PFSK-1 (cell line): ENCODE measurements around the gene FNDC5.

Experiments
- POLR2AphosphoS5 ChIP-seq: IDR thresholded peaks from 2 replicates; pipeline ENCODE4 v1.6.1; 2012; ENCODE audit warnings: low read depth, mild to moderate bottlenecking, control low read depth, low read length, moderate library complexity
- TAF1 ChIP-seq: IDR thresholded peaks from 2 replicates; pipeline ENCODE4 v1.6.1; 2012; ENCODE audit warnings: low read length, control low read depth, borderline replicate concordance; ENCODE audit not compliant: insufficient read depth
- TF ChIP-seq, protein P1 (sequence below), 2 experiments: IDR thresholded peaks; 2 replicates each; pipeline versions ENCODE4 v1.6.1 to v1.8.0; 2011 to 2012; ENCODE audit warnings: low read depth in 2 of 2, low read length in 2 of 2, control low read depth in 1 of 2, inconsistent platforms in 1 of 2, mild to moderate bottlenecking in 1 of 2, moderate library complexity in 1 of 2; ENCODE audit not compliant: insufficient read depth in 1 of 2

DNA sequence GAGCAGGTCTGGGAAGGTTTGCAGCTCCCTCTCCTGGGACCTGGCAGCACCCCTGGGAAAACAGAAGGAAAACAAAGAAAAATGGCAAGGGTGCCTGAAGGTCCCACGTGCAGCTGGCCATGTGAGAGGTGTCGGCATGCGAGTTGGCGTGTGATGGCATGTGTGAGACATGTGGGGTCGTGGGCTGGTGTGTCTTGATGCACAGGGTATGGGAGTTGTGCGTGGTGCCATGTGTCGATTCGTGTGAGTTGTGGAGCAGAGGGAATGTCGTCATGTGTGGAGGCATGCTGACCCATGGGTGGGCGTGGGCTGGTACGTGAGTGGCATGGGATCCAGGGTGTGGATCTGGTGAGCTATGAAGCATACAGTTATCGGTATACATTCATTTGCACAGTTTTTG lies 16.9 kb upstream of the FNDC5 start:
- TF ChIP-seq, protein P1, sequence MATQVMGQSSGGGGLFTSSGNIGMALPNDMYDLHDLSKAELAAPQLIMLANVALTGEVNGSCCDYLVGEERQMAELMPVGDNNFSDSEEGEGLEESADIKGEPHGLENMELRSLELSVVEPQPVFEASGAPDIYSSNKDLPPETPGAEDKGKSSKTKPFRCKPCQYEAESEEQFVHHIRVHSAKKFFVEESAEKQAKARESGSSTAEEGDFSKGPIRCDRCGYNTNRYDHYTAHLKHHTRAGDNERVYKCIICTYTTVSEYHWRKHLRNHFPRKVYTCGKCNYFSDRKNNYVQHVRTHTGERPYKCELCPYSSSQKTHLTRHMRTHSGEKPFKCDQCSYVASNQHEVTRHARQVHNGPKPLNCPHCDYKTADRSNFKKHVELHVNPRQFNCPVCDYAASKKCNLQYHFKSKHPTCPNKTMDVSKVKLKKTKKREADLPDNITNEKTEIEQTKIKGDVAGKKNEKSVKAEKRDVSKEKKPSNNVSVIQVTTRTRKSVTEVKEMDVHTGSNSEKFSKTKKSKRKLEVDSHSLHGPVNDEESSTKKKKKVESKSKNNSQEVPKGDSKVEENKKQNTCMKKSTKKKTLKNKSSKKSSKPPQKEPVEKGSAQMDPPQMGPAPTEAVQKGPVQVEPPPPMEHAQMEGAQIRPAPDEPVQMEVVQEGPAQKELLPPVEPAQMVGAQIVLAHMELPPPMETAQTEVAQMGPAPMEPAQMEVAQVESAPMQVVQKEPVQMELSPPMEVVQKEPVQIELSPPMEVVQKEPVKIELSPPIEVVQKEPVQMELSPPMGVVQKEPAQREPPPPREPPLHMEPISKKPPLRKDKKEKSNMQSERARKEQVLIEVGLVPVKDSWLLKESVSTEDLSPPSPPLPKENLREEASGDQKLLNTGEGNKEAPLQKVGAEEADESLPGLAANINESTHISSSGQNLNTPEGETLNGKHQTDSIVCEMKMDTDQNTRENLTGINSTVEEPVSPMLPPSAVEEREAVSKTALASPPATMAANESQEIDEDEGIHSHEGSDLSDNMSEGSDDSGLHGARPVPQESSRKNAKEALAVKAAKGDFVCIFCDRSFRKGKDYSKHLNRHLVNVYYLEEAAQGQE (IDR thresholded peaks at IDR 0.05; ENCODE audit: insufficient read depth in 1 of 2, low read depth in 2 of 2, low read length in 2 of 2), result no peak
- TF ChIP-seq POLR2AphosphoS5, result no peak
- TF ChIP-seq TAF1, result no peak
